ENCODE measurements around the gene UBE2O. TPM values are rescaled to one million over a fixed set of nuclear protein-coding genes. Genes with fewer than 3 reads are reported as not detected.

Gene UBE2O
- total RNA-seq: 10 to 100 TPM; 24.5 to 25.2 TPM

DNA sequence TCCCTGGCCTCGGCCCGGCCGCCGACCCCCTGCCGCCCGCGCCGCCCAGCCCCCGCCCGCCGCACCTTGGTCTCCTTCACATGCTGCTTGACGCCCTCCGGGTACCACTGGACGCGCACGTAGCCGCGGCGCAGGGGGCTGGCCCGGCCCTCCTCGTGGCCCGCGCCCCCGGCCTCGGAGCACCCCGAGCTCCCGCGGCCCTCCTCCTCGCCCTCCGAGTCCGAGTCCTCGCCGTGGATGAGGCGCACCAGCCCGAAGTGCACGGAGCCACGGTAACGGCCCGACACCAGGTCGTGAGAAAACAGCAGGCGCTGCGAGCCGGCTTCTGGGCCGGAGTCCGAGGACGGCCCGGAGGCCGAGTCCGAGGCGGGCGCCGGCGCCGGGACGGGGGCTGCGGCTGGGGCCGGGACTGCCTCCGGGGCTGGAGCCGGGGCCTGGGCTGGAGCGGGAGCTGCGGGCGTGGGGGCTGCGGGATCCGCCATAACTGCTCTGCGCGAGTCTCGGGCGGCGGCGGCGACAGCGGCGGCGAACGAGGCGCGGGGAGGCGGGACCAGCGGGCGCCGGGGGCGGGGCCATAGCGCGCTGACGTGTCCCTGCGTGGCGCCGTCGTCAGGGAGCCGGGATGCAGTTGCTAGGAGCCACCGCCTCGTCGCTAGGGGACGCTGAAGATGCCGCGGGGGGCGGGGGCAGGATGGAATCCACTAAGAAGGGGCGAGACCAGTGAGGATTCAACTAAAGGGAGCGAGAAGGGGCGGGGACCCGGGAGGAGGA, at the start of gene UBE2O:
Gene UBE2O, minus strand, starts transcription at position 493 of the 771 bp plus-strand sequence. Its CDS starts 11 bp downstream, at position 482.
- ChIA-PET CTCF (interaction anchor here (0.6 to 5.1 kb wide), 14 partner anchors 9 to 229 kb away, joined by 3 to 16 read pairs (median 5); partner anchors contain the start of genes AANAT, RHBDF2 and SPHK1), POLR2A (no interaction called here)
- Mint-ChIP-seq H3K27ac (no peak within 1 kb of the TSS), H3K4me3 (peak within 1 kb of the TSS; percentile 83), H3K36me3 (no peaks in the 10 kb centered on the region), H3K27me3 (no peaks in the 10 kb centered on the region), H3K4me1 (ENCODE audit: low read depth) (peaks cover 33% of the 10 kb centered on the region), H3K9me3 (no peaks in the 10 kb centered on the region)
- peak; percentile 94 for DNase-seq
- intact Hi-C loops (cut with micrococcal nuclease): loop anchor here (5.0 kb wide), 2 partner anchors 49 to 64 kb away; partner anchors contain the start of gene RHBDF2

DNA sequence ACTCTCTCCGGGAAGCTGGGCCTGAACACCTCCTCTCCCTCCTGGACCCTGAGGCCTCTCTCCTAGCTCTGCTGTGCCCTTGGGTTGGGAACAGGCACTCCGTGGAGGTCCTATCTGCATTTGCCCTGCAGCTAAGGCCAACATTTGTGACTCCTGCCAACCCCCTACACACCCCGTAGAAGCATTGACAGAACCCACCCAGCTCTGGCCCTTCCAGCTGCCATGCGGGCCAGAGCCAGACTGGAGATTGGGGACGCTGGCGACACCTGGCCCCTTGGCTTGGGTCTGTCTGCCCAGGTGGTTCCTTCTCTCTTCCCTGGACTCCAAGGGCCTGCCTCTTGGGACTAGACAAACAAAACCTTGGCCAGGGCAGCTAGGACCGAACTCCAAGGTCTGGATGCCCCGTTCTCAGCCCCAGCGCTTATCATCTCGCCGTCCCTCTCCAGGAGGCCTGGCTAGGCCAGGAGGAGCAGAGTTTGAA, 48.9 kb upstream of the UBE2O start:
- Mint-ChIP-seq H3K4me1 (ENCODE audit: low read depth) (peaks cover 46% of the 10 kb centered on the region), H3K27me3 (no peaks in the 10 kb centered on the region), H3K4me3 (peak overlapping the region; percentile 74), H3K36me3 (no peaks in the 10 kb centered on the region), H3K9me3 (no peaks in the 10 kb centered on the region), H3K27ac (peak overlapping the region; percentile 85)
- intact Hi-C loops (cut with micrococcal nuclease): loop anchor here (1.0 to 5.0 kb wide), 3 partner anchors 13 to 50 kb away; partner anchors contain the start of gene UBE2O
- CTCF ChIA-PET: interaction anchor here (0.9 to 7.6 kb wide), 9 partner anchors 9 to 104 kb away, joined by 3 to 95 read pairs (median 5); partner anchors contain the start of genes AANAT and UBE2O
- no peak for DNase-seq
- POLR2A ChIA-PET: interaction anchor here (1.0 to 1.1 kb wide), 2 partner anchors 13 to 45 kb away, joined by 3 to 7 read pairs; no protein-coding TSS in a partner anchor

DNA sequence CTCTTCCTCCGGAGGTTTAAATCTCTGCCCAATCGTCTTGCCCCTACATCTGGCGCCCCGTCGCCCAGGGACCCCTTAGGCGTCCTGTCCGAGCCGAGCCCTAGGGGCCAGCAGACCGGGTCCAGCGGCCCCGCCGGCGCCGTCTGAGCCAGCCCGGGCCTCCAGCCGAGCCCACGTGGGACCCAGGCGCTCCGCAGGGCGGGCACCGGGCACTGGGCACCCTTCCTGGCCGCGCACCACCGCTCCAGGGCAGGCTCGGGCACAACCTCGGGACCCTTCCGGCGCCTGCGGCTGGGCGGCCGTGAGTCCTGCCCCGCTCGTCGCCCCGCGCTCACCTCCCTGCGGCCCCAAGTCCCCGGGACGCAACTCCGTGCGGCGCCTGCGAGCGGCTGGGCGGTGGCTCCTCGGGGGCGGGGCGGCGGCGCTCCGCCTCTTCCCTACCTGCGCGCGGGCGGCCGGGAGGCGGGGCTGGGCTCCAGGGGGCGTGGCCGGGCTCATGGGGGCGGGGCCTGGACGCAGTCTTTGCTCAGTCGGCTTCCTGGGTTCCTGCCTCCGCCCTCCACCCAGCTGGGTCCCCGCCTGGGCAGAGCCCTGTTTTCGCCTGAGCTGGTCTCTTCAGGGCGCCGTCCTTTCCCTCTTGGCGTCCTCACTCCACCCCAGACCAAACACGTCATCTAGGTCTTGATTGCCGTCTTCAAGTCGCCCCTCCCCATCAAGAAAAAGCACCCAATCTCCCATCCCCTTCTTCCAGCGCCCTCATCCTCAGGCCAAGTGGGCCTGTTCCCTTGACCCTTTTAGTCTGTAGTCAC, 48.3 kb upstream of the UBE2O start, which contains the start of gene RHBDF2:
Gene RHBDF2, minus strand, starts transcription at position 406 of the 809 bp plus-strand sequence. CDS start 19,899 bp downstream, outside the sequence.
- peak within 1 kb of the TSS; percentile 86 for H3K4me3 Mint-ChIP-seq
- no peaks in the 10 kb centered on the region for H3K27me3 Mint-ChIP-seq
- ChIA-PET CTCF (interaction anchor here (1.0 to 7.6 kb wide), 7 partner anchors 9 to 147 kb away, joined by 4 to 95 read pairs (median 5); partner anchors contain the start of genes AANAT, PRPSAP1 and UBE2O), POLR2A (interaction anchor here (0.7 to 1.1 kb wide), 3 partner anchors 8 to 45 kb away, joined by 3 to 7 read pairs (median 3); no protein-coding TSS in a partner anchor)
- DNase-seq: peak; percentile 98
- intact Hi-C loops (cut with micrococcal nuclease): loop anchor here (1.0 to 5.0 kb wide), 3 partner anchors 14 to 49 kb away; partner anchors contain the start of gene UBE2O
- H3K4me1 Mint-ChIP-seq (ENCODE audit: low read depth): peaks cover 45% of the 10 kb centered on the region
- peak within 1 kb of the TSS; percentile 85 for H3K27ac Mint-ChIP-seq
- H3K36me3 Mint-ChIP-seq: no peaks in the 10 kb centered on the region
- no peaks in the 10 kb centered on the region for H3K9me3 Mint-ChIP-seq

DNA sequence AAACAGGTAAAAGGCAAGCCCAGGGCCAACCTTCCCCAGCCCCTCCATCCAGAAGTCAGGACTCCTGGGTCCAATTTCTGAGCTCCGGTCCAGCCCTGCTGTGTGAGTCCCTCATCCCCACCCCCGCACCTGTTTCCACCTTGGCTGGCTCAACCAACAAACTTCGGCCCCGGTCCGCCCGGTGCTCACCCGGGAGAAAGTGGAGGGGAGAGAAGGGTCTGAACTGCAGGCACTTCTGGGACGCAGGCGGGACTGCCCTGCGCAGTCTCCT, 47.7 kb upstream of the UBE2O start:
- H3K4me1 Mint-ChIP-seq (ENCODE audit: low read depth): peaks cover 42% of the 10 kb centered on the region
- POLR2A ChIA-PET: interaction anchor here (0.7 to 1.1 kb wide), 2 partner anchors 8 to 9 kb away, joined by 3 to 5 read pairs; no protein-coding TSS in a partner anchor
- DNase-seq: no peak
- peak overlapping the region; percentile 86 for H3K4me3 Mint-ChIP-seq
- no peaks in the 10 kb centered on the region for H3K9me3 Mint-ChIP-seq
- CTCF ChIA-PET: interaction anchor here (0.6 to 1.4 kb wide), 4 partner anchors 23 to 147 kb away, joined by 4 to 8 read pairs (median 6); partner anchors contain the start of gene PRPSAP1
- H3K27me3 Mint-ChIP-seq: no peaks in the 10 kb centered on the region
- no peaks in the 10 kb centered on the region for H3K36me3 Mint-ChIP-seq
- peak overlapping the region; percentile 18 for H3K27ac Mint-ChIP-seq
- intact Hi-C loops (cut with micrococcal nuclease): loop anchor here (1.0 to 5.0 kb wide), 3 partner anchors 15 to 48 kb away; partner anchors contain the start of gene UBE2O

DNA sequence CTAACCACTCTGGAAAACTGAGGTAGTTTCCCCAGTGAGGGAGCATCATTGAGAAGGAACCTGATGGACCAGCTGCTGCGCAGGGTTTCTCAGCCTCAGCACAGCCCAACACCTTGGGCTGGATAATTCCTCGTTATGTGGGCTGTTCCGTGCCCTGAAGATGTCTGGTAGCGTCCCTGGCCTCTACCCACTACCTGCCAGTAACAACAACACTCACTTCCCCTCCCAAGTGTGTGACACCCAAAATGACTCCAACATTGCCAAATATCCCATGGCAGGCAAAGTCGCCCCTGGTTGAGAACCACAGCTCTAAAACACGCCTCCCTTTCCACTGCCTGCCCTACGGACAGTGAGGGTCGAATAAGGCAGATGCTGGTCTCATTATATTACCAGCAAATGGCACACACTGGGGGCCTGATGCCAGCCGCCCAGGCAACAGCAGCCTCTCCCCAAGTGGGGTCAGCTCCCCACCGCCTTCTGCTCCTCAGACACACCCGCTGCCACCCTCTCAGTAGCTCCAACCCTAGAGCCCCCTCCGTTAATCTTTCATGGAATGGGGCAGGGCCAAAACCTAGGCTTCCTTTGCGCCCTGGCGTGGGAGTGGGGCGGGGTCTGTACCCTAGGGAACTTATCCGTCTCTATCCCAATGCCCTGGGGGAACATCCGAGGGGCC, 47.3 kb upstream of the UBE2O start:
- Mint-ChIP-seq H3K27ac (peak overlapping the region; percentile 18), H3K4me3 (peak overlapping the region; percentile 86), H3K4me1 (ENCODE audit: low read depth) (peaks cover 42% of the 10 kb centered on the region), H3K9me3 (no peaks in the 10 kb centered on the region), H3K36me3 (no peaks in the 10 kb centered on the region), H3K27me3 (no peaks in the 10 kb centered on the region)
- ChIA-PET POLR2A (interaction anchor here (0.6 to 1.1 kb wide), 3 partner anchors 8 to 57 kb away, joined by 3 to 5 read pairs (median 3); no protein-coding TSS in a partner anchor), CTCF (interaction anchor here (0.6 to 2.6 kb wide), 6 partner anchors 23 to 146 kb away, joined by 3 to 11 read pairs (median 6); partner anchors contain the start of genes AANAT and PRPSAP1)
- peak; percentile 28 for DNase-seq
- intact Hi-C loops (cut with micrococcal nuclease): loop anchor here (5.0 kb wide), 1 partner anchor 48 kb away; the partner anchor contains the start of gene UBE2O

DNA sequence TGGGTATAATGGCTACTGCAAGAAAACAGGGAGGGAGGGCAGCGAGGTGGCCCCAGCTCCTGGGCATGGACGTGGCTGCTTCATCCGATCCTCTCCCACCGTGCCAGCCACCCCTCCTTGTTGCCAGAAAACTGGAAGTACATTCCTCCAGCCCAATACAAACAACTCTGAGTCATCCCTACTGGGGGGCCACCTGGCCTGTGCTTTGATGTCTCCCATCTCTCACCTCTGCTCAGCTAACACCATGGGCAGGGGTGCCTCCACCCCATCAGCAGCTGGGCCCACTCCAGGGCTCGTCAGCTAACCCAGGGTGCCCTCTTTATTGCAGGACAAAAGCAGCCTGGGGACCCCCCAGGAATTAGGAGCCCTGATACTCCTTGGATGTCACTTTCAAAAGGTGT, 46.3 kb upstream of the UBE2O start:
- ChIA-PET CTCF (interaction anchor here (0.7 to 2.6 kb wide), 4 partner anchors 32 to 125 kb away, joined by 3 to 11 read pairs (median 6); partner anchors contain the start of gene AANAT), POLR2A (no interaction called here)
- Mint-ChIP-seq H3K9me3 (no peaks in the 10 kb centered on the region), H3K36me3 (no peaks in the 10 kb centered on the region), H3K4me1 (ENCODE audit: low read depth) (peaks cover 47% of the 10 kb centered on the region), H3K27ac (no peak overlapping the region), H3K4me3 (no peak overlapping the region), H3K27me3 (no peaks in the 10 kb centered on the region)
- DNase-seq: no peak
- intact Hi-C loops (cut with micrococcal nuclease): no loop called here

DNA sequence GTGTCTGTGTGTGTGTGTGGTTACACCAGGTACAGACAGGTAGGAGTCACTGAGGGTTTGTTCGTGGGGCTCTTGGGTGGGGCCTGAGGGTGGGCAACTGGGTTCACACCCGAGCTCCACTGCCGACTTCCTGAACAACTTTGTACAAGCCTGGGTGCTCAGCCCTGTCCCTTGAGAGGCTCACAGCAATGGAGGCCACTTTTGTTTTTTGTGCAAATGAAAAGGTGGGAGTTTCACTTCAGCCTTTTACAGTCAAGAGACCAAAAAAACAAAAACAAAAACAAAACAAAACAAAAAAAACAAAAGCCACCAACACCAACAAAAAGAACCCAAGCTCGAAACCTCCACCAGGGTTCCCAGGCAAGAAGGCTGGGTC, 45.9 kb upstream of the UBE2O start:
- DNase-seq: no peak
- POLR2A ChIA-PET: no interaction called here
- H3K36me3 Mint-ChIP-seq: no peaks in the 10 kb centered on the region
- H3K4me1 Mint-ChIP-seq (ENCODE audit: low read depth): peaks cover 49% of the 10 kb centered on the region
- intact Hi-C loops (cut with micrococcal nuclease): no loop called here
- H3K27me3 Mint-ChIP-seq: no peaks in the 10 kb centered on the region
- no peaks in the 10 kb centered on the region for H3K9me3 Mint-ChIP-seq
- no peak overlapping the region for H3K27ac Mint-ChIP-seq
- no peak overlapping the region for H3K4me3 Mint-ChIP-seq
- CTCF ChIA-PET: interaction anchor here (0.7 to 2.6 kb wide), 2 partner anchors 32 to 125 kb away, joined by 3 to 11 read pairs; partner anchors contain the start of gene AANAT

DNA sequence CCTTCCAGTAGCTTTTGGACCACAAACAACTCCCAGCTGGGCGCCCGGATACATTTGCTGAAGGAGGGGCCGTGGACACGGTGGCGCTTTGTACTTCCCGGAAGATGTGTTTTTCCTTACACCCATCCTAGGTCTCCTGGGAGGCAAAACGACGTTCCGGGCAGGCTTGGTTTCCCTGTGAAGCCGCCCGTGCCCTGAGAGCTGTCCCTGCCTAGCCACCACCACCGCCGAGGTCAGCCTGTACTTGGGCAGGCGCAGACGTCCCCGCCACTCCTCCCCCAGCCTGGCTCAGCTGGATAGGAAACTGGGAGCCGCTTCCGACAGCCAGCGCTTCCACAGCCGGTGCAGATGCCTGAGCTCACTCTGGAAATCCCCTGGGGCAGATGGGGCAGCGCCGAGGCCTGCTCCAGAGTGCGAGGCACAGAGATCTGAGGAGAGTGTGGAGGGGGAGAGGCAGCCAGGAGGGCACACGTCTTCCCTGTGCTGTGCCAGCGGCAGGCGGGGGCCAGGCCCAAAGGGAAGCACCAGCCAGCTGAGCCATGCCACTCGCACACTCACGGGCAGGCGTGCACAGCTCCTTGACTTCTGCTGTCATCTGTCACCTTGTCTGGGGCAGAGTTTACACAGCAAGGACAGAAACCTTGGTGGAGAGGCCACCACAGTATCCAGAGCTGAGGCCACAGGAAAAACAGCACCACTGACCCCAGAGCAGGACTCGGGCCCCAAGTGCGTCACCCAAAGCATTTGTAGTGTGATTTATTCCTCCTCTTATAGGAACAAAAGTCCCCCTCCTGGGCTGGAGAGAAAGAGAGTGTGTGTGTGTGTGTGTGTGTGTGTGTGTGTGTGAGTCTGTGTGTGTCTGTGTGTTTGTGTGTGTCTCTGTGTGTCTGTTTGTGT, 45.3 kb upstream of the UBE2O start:
- no peaks in the 10 kb centered on the region for H3K9me3 Mint-ChIP-seq
- no peak overlapping the region for H3K4me3 Mint-ChIP-seq
- ChIA-PET POLR2A (no interaction called here), CTCF (interaction anchor here (0.9 to 2.6 kb wide), 2 partner anchors 31 to 90 kb away, joined by 3 to 11 read pairs; partner anchors contain the start of gene AANAT)
- H3K4me1 Mint-ChIP-seq (ENCODE audit: low read depth): peaks cover 56% of the 10 kb centered on the region
- intact Hi-C loops (cut with micrococcal nuclease): no loop called here
- no peaks in the 10 kb centered on the region for H3K27me3 Mint-ChIP-seq
- no peak for DNase-seq
- no peak overlapping the region for H3K27ac Mint-ChIP-seq
- no peaks in the 10 kb centered on the region for H3K36me3 Mint-ChIP-seq

DNA sequence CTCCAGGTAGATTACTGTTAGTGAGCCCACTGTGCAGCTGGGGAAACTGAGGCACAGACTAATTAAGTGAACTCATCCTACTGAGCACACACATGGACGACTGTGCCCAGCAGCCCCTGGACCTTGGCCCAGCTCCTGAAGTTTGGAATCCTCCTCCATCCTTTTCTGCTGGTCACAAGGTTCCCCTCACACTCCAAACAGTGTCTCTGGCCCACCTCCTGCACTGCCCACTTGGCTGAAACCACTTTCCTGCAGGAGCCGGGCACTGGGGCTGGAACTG, 44.7 kb upstream of the UBE2O start:
- H3K27ac Mint-ChIP-seq: no peak overlapping the region
- POLR2A ChIA-PET: no interaction called here

DNA sequence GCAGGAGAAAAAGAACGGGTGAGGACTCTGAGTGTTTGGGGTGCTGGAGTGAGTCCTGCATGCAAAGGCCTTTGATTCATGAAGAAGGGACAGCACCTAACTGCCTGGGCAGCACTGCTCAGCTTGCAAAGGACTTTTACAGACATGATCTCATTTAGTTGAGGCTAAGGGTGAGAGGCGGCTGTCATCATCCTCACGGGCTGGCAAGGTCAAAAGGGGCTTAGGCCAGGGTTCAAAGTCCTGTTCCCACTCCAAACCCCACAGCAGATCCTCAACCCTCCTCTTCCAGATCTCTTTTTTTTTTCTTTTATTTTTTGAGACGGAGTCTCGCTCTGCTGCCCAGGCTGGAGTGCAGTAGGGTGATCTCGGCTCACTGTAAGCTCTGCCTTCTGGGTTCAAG, 43.5 kb upstream of the UBE2O start:
- H3K27ac Mint-ChIP-seq: no peak overlapping the region
- no peaks in the 10 kb centered on the region for H3K36me3 Mint-ChIP-seq
- ChIA-PET CTCF (interaction anchor here (0.9 kb wide), 1 partner anchor 30 kb away, joined by 3 read pairs; no protein-coding TSS in a partner anchor), POLR2A (no interaction called here)
- intact Hi-C loops (cut with micrococcal nuclease): no loop called here
- peaks cover 65% of the 10 kb centered on the region for H3K4me1 Mint-ChIP-seq (ENCODE audit: low read depth)
- no peak for DNase-seq
- no peaks in the 10 kb centered on the region for H3K27me3 Mint-ChIP-seq
- no peaks in the 10 kb centered on the region for H3K9me3 Mint-ChIP-seq
- H3K4me3 Mint-ChIP-seq: no peak overlapping the region

More for the DNA sequence above, 44.7 kb upstream of the UBE2O start:
- no peaks in the 10 kb centered on the region for H3K27me3 Mint-ChIP-seq
- H3K4me3 Mint-ChIP-seq: no peak overlapping the region
- CTCF ChIA-PET: interaction anchor here (0.9 to 2.6 kb wide), 2 partner anchors 31 to 89 kb away, joined by 3 to 11 read pairs; partner anchors contain the start of gene AANAT
- peaks cover 62% of the 10 kb centered on the region for H3K4me1 Mint-ChIP-seq (ENCODE audit: low read depth)
- intact Hi-C loops (cut with micrococcal nuclease): no loop called here
- no peaks in the 10 kb centered on the region for H3K9me3 Mint-ChIP-seq
- no peak for DNase-seq
- H3K36me3 Mint-ChIP-seq: no peaks in the 10 kb centered on the region

All from activated CD4-positive, alpha-beta memory T cell treated with anti-CD3 and anti-CD28 coated beads for 36 hours (primary cell).